AG04449 (cell line): ENCODE measurements around the gene PINLYP.

Experiments
- CTCF ChIA-PET: fragments of 350-600 bp; formaldehyde crosslinking; extraction: SDS; loops from one replicate; lab custom pipeline; 2021; ENCODE audit warnings: antibody characterized with exemption; lab: Yijun Ruan, JAX
- POLR2A ChIA-PET: fragments of 400-600, 350-600 bp; formaldehyde crosslinking; extraction: SDS; loops from one replicate; lab custom pipeline; 2020; ENCODE audit warnings: antibody characterized with exemption, inconsistent platforms; lab: Yijun Ruan, JAX
- DNase-seq: peaks from one replicate; pipeline ENCODE4 v3.0.0-alpha.2; 2010; ENCODE audit warnings: low read depth, low spot score
- H3K4me3 ChIP-seq: 2 replicates; pipeline ENCODE4 v1.5.1; 2011; ENCODE audit warnings: low read depth, mild to moderate bottlenecking, control low read depth, low read length
- CTCF ChIP-seq: IDR thresholded peaks from one replicate; pipeline ENCODE4 v1.5.1; 2011; ENCODE audit warnings: mild to moderate bottlenecking, moderate library complexity, low read length, control low read depth, inconsistent platforms; ENCODE audit not compliant: insufficient read depth; ENCODE audit errors: missing control alignments

Gene PINLYP

GRCh38 chr19:43605875-43606568 lies 30.4 kb downstream of the PINLYP start:
- POLR2A ChIA-PET = interaction anchor here (0.7 to 1.5 kb wide), 3 partner anchors 9 to 70 kb away, joined by 3 to 4 read pairs (median 3); partner anchors contain the start of genes IRGQ and ZNF576
- no peak overlapping the region for H3K4me3 ChIP-seq
- TF ChIP-seq CTCF = no peak
- CTCF ChIA-PET = interaction anchor here (0.9 to 3.1 kb wide), 5 partner anchors 9 to 159 kb away, joined by 3 to 16 read pairs (median 5); partner anchors contain the start of gene ZNF576
- no peak for DNase-seq

GRCh38 chr19:43606569-43607229 lies 31.1 kb downstream of the PINLYP start:
- ChIA-PET POLR2A (interaction anchor here (1.4 kb wide), 1 partner anchor 11 kb away, joined by 4 read pairs; the partner anchor contains the start of genes IRGQ and ZNF576), CTCF (interaction anchor here (0.5 to 1.8 kb wide), 5 partner anchors 10 to 159 kb away, joined by 3 to 6 read pairs (median 3); partner anchors contain the start of gene ZNF576)
- no peak overlapping the region for H3K4me3 ChIP-seq
- TF ChIP-seq CTCF = no peak
- no peak for DNase-seq

- no peak for DNase-seq
- ChIA-PET CTCF (interaction anchor here (0.5 to 1.8 kb wide), 3 partner anchors 11 to 31 kb away, joined by 3 to 6 read pairs (median 3); partner anchors contain the start of gene ZNF576), POLR2A (interaction anchor here (1.4 kb wide), 1 partner anchor 12 kb away, joined by 4 read pairs; the partner anchor contains the start of genes IRGQ and ZNF576)
- no peak for TF ChIP-seq CTCF
- H3K4me3 ChIP-seq = no peak overlapping the region
Measured at GRCh38 chr19:43607238-43608205, 31.9 kb downstream of the PINLYP start.

GRCh38 chr19:43609872-43610271 lies 34.3 kb downstream of the PINLYP start:
- TF ChIP-seq CTCF = no peak
- CTCF ChIA-PET = no interaction called here
- DNase-seq = no peak
- H3K4me3 ChIP-seq = no peak overlapping the region
- POLR2A ChIA-PET = no interaction called here

GRCh38 chr19:43610493-43610892 lies 34.9 kb downstream of the PINLYP start:
- no peak for TF ChIP-seq CTCF
- no peak for DNase-seq
- H3K4me3 ChIP-seq = no peak overlapping the region
- POLR2A ChIA-PET = no interaction called here
- CTCF ChIA-PET = interaction anchor here (1.2 kb wide), 1 partner anchor 13 kb away, joined by 4 read pairs; the partner anchor contains the start of gene ZNF576
